Hematopoietic multipotent progenitor cell treated with erythropoietin and hydrocortisone succinate and interleukin-3 and kit ligand, for 15 days (in vitro differentiated cells): ENCODE results near the gene MEIKIN.
A peak's percentile ranks its signal among the peaks of the same experiment; 100 is the strongest.
"Not testable (repeated sequence)": the region's sequence is repeated elsewhere in the genome, so short reads cannot be mapped to it uniquely, and the experiment has no call there.

Experiments
- DNase-seq: peaks from one replicate; pipeline ENCODE4 v3.0.0-alpha.2; 2015; ENCODE audit warnings: low spot score

The MEIKIN gene

DNA sequence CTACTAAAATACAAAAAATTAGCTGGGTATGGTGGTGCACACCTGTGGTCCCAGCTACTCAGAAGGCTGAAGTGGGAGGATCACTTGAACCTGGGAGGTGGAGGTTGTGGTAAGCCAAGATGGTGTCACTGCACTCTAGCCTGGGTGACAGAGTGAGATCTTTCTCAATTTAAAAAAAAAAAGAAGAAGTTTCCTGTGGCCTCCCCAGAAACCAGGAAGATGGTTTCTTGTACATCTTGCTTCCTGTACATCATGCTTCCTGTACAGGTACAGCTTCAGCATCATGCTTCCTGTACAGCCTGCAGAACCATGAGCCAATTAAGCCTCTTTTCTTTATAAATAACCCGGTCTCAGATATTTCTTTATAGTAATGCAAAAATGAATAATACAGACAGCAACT is 43.2 kb downstream of the MEIKIN start:
- not testable (repeated sequence) for DNase-seq

DNA sequence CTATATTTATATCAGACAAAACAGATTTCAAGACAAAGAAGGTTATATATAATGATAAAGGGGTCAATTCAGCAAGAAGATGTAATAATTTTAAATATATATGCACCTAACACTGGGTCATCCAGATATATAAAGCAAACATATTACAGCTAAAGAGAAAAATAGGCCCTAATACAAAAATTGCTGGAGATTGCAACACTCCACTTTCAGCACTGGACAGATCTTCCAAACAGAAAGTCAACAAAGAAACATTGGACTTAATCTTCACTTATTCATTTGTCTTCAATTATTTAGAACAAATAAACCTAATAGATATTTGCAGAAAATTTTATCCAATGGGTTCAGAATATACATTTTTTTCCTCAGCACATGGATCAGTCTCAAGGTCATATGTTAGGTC is 45.8 kb downstream of the MEIKIN start:
- no peak for DNase-seq

GRCh38 chr5:131883984-131884383 is 61.5 kb downstream of the MEIKIN start:
- DNase-seq, result peak; percentile 40

- DNase-seq, result no peak
Observed at GRCh38 chr5:131879705-131880104, 65.8 kb downstream of the MEIKIN start.

DNA sequence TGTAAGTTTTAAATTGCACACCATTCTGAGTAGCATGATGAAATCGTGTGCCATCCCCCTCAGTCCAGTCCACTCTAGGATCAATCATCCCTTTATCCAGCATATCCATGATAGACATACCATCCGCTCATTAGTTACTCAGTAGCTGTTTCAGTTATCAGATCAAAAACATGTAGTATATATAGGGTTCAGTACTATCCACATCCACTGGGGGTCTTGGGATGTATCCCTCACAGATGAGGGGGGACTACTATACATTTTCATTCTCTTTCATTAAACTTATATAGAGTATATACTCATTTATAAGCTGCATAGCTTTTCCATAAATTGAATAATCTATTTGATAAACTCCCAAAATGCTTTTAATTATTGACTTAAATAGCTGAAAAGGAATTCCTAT is 67.6 kb downstream of the MEIKIN start:
- DNase-seq, result no peak

GRCh38 chr5:131871251-131871650 is 74.2 kb downstream of the MEIKIN start:
- DNase-seq, result not testable (repeated sequence)

DNA sequence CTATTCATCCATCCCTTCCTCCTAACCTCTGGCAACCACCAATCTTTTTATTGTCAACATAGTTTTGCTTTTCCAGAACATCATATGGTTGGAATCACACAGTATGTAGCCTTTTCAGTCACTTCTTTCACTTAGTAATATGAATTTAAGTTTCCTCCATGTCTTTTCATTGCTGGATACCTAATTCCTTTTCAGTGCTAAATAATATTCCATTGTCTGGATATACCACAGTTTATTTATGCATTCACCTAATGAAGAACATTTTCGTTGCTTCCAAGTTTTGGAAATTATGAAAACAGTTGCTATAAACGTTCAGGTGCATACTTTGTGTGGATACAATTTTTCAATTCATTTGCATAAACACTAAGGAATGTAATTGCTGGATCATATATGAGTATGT is 77.9 kb downstream of the MEIKIN start:
- no peak for DNase-seq

- no peak for DNase-seq
Observed at GRCh38 chr5:131863700-131864099, 81.8 kb downstream of the MEIKIN start.

- no peak for DNase-seq
Observed at GRCh38 chr5:131857388-131857787, 88.1 kb downstream of the MEIKIN start.

DNA sequence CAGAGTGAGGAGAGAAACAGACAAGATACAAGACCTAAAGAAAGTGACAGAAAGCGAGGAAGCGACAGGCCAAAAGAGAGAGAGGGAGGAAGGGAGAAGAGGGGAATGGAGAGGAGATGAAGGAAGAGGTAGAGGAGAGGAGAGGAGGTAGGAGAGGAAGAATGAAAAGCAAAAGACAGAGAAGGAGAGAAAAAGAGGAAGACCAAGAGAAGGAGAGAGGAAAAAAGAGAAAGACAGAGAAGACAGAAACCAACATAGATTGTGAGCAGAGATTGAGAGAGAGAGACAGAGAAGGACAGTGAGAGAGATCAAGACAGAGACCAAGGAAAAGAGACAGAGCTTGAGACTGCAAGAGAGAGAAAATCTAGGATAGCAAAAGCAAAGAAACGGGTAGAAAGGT is 90.0 kb downstream of the MEIKIN start:
- DNase-seq, result no peak

DNA sequence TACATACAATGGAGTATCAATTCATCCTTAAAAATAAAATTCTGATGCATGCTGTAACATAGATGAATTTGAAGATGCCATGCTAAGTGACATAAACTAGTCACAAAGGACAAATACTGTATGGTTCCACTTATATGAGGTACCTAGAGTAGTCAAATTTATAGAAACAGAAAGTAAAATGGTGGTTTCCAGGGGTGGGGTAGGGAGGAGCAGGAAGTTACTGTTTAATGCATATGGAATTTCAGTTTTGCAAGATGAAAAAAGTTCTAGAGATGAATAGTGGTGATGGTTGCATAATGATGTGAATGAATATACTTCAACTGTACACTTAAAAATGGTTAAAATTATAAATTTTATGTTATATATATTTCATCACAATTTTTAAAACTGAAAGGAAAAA is 91.3 kb downstream of the MEIKIN start:
- no peak for DNase-seq

GRCh38 chr5:131848662-131849061 is 96.8 kb downstream of the MEIKIN start:
- no peak for DNase-seq

DNA sequence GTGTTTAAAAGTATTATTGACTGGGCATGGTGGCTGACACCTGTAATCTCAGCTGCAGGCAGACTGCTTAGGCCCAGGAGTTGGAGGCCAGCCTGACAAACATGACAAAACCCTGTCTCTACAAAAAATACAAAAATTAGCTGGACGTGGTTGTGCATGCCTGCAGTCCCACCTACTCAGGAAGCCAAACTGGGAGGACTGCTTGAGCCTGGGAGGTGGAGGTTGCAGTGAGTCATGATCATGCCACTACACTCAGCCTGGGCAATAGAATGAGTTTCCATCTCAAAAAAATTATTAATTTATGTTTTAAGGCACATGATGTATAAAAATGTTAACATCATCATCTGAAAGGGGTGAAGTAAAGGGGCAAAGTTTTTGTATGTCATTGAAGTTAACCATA is 98.9 kb downstream of the MEIKIN start:
- no peak for DNase-seq

- no peak for DNase-seq
Observed at GRCh38 chr5:131845828-131846227, 99.6 kb downstream of the MEIKIN start.

DNA sequence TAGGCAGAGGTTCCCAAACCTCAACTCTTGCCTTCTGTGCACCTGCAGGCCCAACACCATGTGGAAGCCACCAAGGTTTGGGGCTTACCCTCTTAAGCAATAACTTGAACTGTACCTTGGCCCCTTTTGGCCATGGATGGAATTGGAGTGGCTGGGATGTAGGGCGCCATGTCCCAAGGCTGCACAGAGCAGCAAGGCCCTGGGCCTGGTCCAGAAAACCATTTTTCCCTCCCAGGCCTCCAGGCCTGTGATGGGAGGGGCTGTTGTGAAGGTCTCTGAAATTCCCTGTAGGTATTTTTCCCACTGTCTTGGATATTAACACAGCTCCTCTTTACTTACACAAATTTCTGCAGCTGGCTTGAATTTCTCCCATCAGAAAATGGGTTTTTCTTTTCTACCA is 102.5 kb downstream of the MEIKIN start:
- not testable (repeated sequence) for DNase-seq

- not testable (repeated sequence) for DNase-seq
Observed at GRCh38 chr5:131832702-131833101, 112.8 kb downstream of the MEIKIN start.

GRCh38 chr5:131825404-131826013 is 120.0 kb downstream of the MEIKIN start:
- no peak for DNase-seq

DNA sequence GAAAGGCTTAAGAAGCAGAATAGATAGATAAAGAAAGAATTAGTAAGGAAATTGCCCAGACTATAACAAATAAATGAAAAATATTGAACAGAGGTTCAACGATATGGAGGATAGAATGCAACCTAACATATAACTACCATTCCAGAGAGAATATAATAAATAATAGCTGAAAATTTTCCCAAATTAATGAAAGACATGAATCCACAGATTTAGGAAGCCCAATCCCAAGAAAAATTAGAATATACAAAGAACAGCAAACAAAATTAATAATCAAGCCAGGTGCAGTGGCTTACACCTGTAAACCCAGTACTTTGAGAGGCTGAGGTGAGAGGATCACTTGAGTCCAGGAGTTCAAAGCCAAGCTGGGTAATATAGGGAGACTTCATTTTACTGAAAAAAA is 120.8 kb downstream of the MEIKIN start:
- no peak for DNase-seq

DNA sequence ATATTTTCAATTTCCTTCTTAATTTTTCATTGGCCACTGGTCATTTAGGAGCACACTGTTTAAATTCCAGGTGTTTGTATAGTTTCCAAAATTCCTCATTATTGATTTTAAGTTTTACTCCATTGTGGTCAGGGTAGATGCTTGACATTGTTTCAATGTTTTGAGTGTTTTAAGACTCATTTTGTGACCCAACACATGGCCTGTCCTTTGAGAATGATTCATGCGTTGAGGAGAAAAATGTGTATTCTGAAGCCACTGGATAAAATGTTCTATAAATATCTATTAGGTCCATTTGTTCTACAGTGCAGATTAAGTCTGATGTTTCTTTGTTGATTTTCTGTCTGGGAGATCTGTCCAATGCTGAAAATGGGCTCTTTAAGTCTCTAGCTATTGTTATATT is 124.2 kb downstream of the MEIKIN start:
- DNase-seq, result no peak

DNA sequence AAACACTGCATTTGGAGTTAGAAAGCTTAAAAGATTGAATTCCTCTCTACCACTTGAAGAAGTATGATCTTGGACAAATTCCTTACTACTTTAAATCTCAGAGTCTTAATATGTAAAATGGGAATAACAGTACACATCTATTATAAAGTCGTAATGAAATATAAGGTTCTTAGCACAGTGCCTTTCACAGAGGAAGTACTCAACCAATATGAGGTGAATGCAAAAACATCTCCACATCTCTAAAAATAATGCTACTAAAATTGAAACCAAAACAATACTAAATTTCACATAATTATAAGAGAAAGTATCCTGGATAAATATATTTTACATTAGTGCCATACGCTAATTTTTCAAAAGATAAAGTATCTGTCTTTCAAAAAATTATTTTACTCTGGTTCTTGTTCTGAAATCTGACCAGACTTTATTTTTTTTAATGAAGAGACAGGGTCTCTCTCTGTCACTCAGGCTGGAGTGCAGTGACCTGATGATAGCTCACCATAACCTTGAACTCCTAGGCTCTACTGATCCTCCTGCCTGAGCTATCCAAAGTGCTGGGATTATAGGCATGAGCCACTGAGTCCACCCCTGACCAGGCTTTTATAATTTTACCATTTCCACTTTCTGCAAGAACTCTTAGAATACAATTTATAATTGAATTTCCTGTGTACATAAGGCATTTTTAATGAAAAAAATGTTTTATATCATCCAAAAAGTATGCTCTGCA is 127.3 kb downstream of the MEIKIN start:
- DNase-seq, result no peak

DNA sequence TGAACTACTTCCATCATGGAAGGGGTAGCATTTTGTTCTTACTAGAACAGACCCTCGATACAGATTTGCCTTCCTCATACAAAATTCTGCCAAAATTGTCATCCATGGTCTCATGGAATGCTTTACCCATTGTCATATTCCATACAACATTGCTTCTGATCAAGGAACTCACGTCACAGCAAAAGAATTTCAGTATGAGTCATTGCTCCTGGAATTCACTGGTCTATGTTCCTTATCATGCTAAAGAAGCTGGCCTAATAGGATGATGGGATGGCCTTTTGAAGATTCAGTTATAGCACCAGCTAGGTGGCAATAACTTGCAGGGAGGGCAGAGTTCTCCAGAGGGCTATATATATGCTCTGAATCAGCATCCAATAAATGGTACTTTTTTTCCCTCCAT is 130.5 kb downstream of the MEIKIN start:
- DNase-seq, result no peak

- DNase-seq, result no peak
Observed at GRCh38 chr5:131812371-131813160, 132.9 kb downstream of the MEIKIN start.
